Sigmoid colon (tissue), 7 donors: Measurements from ENCODE around the gene SGSM2. TPM values are rescaled to one million over a fixed set of nuclear protein-coding genes. Genes with fewer than 3 reads are reported as not detected.

Experiments
- DNase-seq: peaks from one replicate; pipeline ENCODE4 v3.0.0-alpha.2; 2019
- H3K27ac ChIP-seq, 4 donors: fragments of 200-600 bp; sonication (generic); one replicate each; pipeline ENCODE4 v1.5.1; 2016 to 2019; ENCODE audit warnings: mild to moderate bottlenecking in 1 of 4
- H3K27me3 ChIP-seq, 3 donors: fragments of 200-600 bp; sonication (generic); one replicate each; pipeline ENCODE4 v1.5.1; 2019; ENCODE audit warnings: mild to moderate bottlenecking in 1 of 3
- H3K36me3 ChIP-seq, 4 donors: fragments of 200-600 bp; sonication (generic); one replicate each; pipeline ENCODE4 v1.5.1; 2016 to 2019
- H3K4me1 ChIP-seq, 4 donors: fragments of 200-600 bp; sonication (generic); one replicate each; pipeline ENCODE4 v1.5.1; 2017 to 2019
- H3K4me3 ChIP-seq, 4 donors: fragments of 200-600 bp; sonication (generic); one replicate each; pipeline ENCODE4 v1.5.1; 2017 to 2019; ENCODE audit warnings: mild to moderate bottlenecking in 2 of 4, moderate library complexity in 1 of 4
- H3K9me3 ChIP-seq, 4 donors: fragments of 200-600 bp in 3 of 4; sonication (generic) in 3 of 4; one replicate each; pipeline versions ENCODE4 v1.5.1 to v1.6.1; 2013 to 2019
- EP300 ChIP-seq, 4 donors: sonication (generic); formaldehyde crosslinking; IDR thresholded peaks; one replicate each; pipeline ENCODE4 v1.6.1; 2017; ENCODE audit warnings: antibody characterized with exemption in 4 of 4
- POLR2A ChIP-seq, 2 donors: fragments of 450-650 bp; IDR thresholded peaks; one replicate each; pipeline ENCODE4 v1.6.1; 2016; ENCODE audit warnings: antibody characterized with exemption in 2 of 2, mild to moderate bottlenecking in 2 of 2, moderate library complexity in 2 of 2
- POLR2AphosphoS5 ChIP-seq, 4 donors: sonication (generic); formaldehyde crosslinking; IDR thresholded peaks; one replicate each; pipeline ENCODE4 v1.6.1; 2017; ENCODE audit warnings: antibody characterized with exemption in 4 of 4
- WGBS, 2 donors: extraction: QIAGEN DNeasy Blood & Tissue Kit; methylation state at CpG; one replicate each; pipeline ENCODE4 v1.1.7; 2013; 5-methylcytosine and 5-hydroxymethylcytosine counted together
- intact Hi-C: fragments of 100-400 bp; cut with DNase I; formaldehyde crosslinking; loops from one replicate; pipeline ENCODE4 v1.15.1; 2023
- polyA plus RNA-seq, 3 donors: library from polyadenylated mRNA; stranded (reverse); fragments of 200-250 nt; gene quantifications; one replicate each; pipeline ENCODE4 v1.2.3, GENCODE V29; 2013
- total RNA-seq, 4 donors: library from RNA; depleted of rRNA; stranded (reverse); fragments of >200 nt; gene quantifications; one replicate each; pipeline ENCODE4 v1.1.0, GENCODE V29; 2016
- TF ChIP-seq, protein P1 (sequence below), 4 experiments: fragments of 450-650 bp in 3 of 4; fragments of 200-600 bp in 1 of 4; IDR thresholded peaks; one replicate each; pipeline ENCODE4 v1.5.1; 2016 to 2019; ENCODE audit warnings: antibody characterized with exemption in 4 of 4, mild to moderate bottlenecking in 3 of 4, moderate library complexity in 2 of 4
- donor health status: healthy with polysubstance abuse.
- donor health status: Bipolar disorder and iron deficiency.
- donor health status: healthy.

Gene SGSM2
- total and polyA plus RNA-seq, 7 donors, result 6.2 to 79.8 (median 43.9) TPM

DNA sequence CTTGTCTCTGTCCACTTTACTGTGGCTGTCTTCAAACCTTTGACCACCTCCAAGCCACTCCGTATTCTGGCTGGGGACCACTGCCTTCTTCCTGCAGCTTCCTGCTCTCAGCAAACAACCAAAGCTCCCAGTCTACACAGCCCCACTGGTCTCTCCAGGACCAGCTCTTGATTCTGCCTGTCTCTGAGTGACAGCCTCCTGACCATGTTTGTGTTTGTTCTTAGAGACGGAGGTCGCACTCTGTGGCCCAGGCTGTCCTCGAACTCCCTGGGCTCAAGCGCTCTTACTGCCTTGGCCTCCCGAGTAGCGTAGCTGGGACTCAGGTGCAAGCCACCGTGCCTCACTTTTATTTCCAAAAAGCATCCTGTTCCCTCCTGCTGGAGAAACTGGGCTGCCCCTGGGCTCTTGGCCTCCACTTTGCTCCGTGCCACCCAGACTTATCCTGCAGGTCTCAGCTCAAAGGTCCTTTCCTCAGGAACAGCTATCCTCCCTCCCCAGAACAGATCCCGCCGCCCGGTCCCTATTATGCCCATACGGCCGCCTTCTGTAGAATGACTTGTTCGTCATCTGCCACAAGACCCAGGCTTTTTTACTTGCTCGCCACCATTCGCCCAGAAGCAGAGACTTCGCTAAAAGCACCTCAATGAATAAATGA lies 54.4 kb downstream of the SGSM2 start:
- 66 to 82% methylated on average over 18 of the region's 18 CpGs for WGBS, 2 donors
- Histone ChIP-seq H3K9me3 (no peaks in the 10 kb centered on the region), H3K27ac (peak overlapping the region; percentile 97 to 100 (median 98)), H3K4me3 (peak overlapping the region in 3 of 4 donors; percentile 63 to 80 (median 70)), H3K4me1 (peaks cover 3 to 65% (median 56%) of the 10 kb centered on the region in 4 donors), H3K27me3 (no peaks in the 10 kb centered on the region), H3K36me3 (peaks cover 0 to 11% (median 8%) of the 10 kb centered on the region in 4 donors)
- TF ChIP-seq, protein P1, sequence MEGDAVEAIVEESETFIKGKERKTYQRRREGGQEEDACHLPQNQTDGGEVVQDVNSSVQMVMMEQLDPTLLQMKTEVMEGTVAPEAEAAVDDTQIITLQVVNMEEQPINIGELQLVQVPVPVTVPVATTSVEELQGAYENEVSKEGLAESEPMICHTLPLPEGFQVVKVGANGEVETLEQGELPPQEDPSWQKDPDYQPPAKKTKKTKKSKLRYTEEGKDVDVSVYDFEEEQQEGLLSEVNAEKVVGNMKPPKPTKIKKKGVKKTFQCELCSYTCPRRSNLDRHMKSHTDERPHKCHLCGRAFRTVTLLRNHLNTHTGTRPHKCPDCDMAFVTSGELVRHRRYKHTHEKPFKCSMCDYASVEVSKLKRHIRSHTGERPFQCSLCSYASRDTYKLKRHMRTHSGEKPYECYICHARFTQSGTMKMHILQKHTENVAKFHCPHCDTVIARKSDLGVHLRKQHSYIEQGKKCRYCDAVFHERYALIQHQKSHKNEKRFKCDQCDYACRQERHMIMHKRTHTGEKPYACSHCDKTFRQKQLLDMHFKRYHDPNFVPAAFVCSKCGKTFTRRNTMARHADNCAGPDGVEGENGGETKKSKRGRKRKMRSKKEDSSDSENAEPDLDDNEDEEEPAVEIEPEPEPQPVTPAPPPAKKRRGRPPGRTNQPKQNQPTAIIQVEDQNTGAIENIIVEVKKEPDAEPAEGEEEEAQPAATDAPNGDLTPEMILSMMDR (IDR thresholded peaks at IDR 0.05), result no peak
- TF ChIP-seq POLR2A (IDR thresholded peaks at IDR 0.05) (no peak), POLR2AphosphoS5 (IDR thresholded peaks at IDR 0.05) (no peak), EP300 (IDR thresholded peaks at IDR 0.05) (no peak)
- intact Hi-C loops, result no loop called here
- no peak for DNase-seq

DNA sequence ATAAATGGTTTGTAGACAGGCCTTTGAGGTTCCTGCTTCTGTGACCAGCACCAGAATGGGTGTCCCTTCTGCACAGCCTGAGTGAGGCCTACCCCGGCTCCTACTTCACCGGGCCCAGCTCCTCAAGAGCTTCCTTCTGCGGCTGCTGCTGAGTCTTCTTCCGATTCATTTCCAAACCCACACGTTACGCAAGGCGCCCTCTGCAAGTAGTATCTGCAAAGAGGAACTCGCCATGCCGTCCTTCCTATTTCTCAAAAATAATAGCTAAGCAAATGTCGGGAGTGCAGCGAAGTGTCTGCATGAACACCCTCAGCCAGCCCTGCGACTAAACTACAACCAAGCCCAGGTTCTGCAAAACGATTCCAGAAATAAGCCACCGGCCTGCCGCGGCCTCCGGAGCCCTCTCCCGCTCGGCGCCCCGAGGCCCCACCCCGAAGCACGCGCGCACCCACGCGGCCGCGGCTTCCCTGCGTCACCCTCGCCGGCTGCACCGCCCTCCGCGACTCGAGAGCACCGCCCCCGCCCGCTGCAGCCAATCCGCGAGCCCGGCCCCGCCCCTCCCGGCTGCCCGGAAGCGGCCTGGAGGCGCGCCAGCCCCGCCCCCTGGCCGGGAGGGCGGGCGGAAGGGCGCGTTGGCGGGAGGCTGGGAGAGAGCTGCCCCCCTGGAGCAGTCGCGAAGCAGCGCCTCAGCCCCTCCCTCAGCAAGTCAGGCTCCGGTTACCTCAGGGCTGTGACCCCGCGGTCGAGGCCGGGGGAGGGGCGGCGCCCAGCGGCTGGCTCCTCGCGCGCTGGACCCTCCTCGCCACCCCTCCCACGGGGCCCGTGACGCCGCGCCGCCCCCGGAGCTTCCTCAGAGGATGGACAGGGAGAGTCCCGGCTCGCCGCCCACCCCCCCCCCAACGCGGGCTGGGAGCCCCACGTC lies 55.2 kb downstream of the SGSM2 start:
- Histone ChIP-seq H3K27me3 (no peaks in the 10 kb centered on the region), H3K4me1 (peaks cover 3 to 73% (median 62%) of the 10 kb centered on the region in 4 donors), H3K27ac (peak overlapping the region; percentile 97 to 100 (median 98)), H3K9me3 (no peaks in the 10 kb centered on the region), H3K4me3 (peak overlapping the region; percentile 60 to 80 (median 66)), H3K36me3 (peaks cover 0 to 3% (median 2%) of the 10 kb centered on the region in 4 donors)
- peak; percentile 98 for DNase-seq
- WGBS, 2 donors, result 1 to 2% methylated on average over 83 of the region's 83 CpGs
- TF ChIP-seq POLR2A (IDR thresholded peaks at IDR 0.05), result peak in 1 of 2 donors; percentile 26
- TF ChIP-seq POLR2AphosphoS5 (IDR thresholded peaks at IDR 0.05), result peak; percentile 86 to 92 (median 90)
- peak in 2 of 4 donors; percentile 43 to 44 for TF ChIP-seq EP300 (IDR thresholded peaks at IDR 0.05)
- TF ChIP-seq, protein P1 (IDR thresholded peaks at IDR 0.05), result no peak
- intact Hi-C loops, result loop anchor here (1.0 kb wide), 1 partner anchor 9 kb away; the partner anchor contains the start of gene MNT

DNA sequence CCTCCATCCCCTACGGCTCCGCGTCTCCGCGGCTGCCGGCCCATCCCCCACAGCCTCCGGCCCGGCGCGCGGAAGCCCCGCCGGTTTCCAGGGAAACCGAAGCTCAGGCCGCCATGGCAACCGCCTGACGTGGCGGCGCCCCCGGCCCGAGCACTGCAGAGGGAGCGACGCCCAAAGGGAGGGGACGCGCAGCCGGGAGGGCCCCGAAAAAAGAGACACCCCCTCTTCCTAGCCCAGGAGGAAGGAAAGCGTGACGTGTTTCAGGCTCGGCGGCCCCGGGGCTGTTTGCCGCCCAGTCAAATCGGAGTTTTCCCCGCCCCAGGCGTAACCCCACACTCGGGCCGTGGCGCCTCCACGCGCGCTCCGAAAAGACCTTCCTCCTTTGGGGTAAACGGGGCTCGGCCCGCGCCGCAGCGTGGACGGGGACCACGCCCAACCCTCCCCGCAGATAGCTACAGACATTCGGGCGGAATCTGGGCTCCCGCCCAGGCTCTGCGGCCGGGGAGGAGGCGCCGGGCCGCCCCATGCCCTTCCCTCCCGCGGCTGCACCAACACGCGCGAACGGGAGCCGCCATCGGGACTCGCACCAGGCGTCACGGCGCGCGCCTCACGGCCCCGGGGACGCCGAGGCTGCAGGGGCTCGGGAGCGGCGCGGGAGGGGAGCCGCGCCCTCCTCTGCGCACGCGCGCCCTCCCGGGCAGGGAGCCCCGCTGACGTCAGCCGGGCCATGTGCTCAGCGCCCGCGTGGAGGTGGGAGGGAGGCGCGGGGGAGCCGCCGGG lies 56.1 kb downstream of the SGSM2 start:
- peak in 1 of 2 donors; percentile 24 for TF ChIP-seq POLR2A (IDR thresholded peaks at IDR 0.05)
- TF ChIP-seq POLR2AphosphoS5 (IDR thresholded peaks at IDR 0.05), result peak; percentile 73 to 82 (median 78)
- TF ChIP-seq, protein P1 (IDR thresholded peaks at IDR 0.05), result no peak
- TF ChIP-seq EP300 (IDR thresholded peaks at IDR 0.05), result no peak
- Histone ChIP-seq H3K27ac (peak overlapping the region; percentile 97 to 100 (median 98)), H3K4me1 (peaks cover 3 to 81% (median 71%) of the 10 kb centered on the region in 4 donors), H3K4me3 (peak overlapping the region; percentile 60 to 80 (median 66)), H3K36me3 (no peaks in the 10 kb centered on the region), H3K27me3 (no peaks in the 10 kb centered on the region), H3K9me3 (no peaks in the 10 kb centered on the region)
- intact Hi-C loops, result loop anchor here (1.0 kb wide), 1 partner anchor 8 kb away; the partner anchor contains the start of gene MNT
- peak; percentile 96 for DNase-seq
- WGBS, 2 donors, result 0% methylated on average over 99 of the region's 99 CpGs
